HepG2 (cell line): ENCODE data around the gene CCDC85C. TPM values are rescaled to one million over a fixed set of nuclear protein-coding genes. Genes with fewer than 3 reads are reported as not detected.

Source experiments
- FOXA1 ChIP-seq, 2 experiments: fragments of 450-650 bp in 1 of 2; sonication (generic) in 1 of 2; formaldehyde crosslinking in 1 of 2; IDR thresholded peaks; 2 replicates each; pipeline versions ENCODE4 v1.4.0 to v1.6.1; 2016 to 2020; ENCODE audit warnings: missing genetic modification reagents in 1 of 2
- MAX ChIP-seq: IDR thresholded peaks from 2 replicates; pipeline ENCODE4 v1.6.1; 2012; ENCODE audit warnings: inconsistent platforms
- NFE2L1 ChIP-seq: sonication (generic); formaldehyde crosslinking; IDR thresholded peaks from 2 replicates; pipeline ENCODE4 v1.4.0; 2020; ENCODE audit warnings: missing genetic modification reagents, mild to moderate bottlenecking, borderline replicate concordance
- NR2F6 ChIP-seq, 2 experiments: IDR thresholded peaks; 2 replicates each; pipeline ENCODE4 v1.6.1; 2016; ENCODE audit warnings: antibody characterized with exemption in 1 of 2, mild to moderate bottlenecking in 1 of 2
- PATZ1 ChIP-seq: sonication (generic); formaldehyde crosslinking; IDR thresholded peaks from 2 replicates; pipeline ENCODE4 v1.4.0; 2020; ENCODE audit warnings: missing genetic modification reagents
- PHF5A ChIP-seq: IDR thresholded peaks from one replicate; pipeline ENCODE4 v1.6.1; 2018; ENCODE audit warnings: low read depth, missing genetic modification reagents; ENCODE audit not compliant: unreplicated experiment
- PHF8 ChIP-seq: sonication (generic); formaldehyde crosslinking; IDR thresholded peaks from 2 replicates; pipeline ENCODE4 v1.5.0; 2020; ENCODE audit warnings: missing genetic modification reagents
- SATB2 ChIP-seq: sonication (generic); formaldehyde crosslinking; IDR thresholded peaks from 2 replicates; pipeline ENCODE4 v1.5.0; 2020; ENCODE audit warnings: missing genetic modification reagents
- SP5 ChIP-seq: IDR thresholded peaks from 2 replicates; pipeline ENCODE4 v1.6.1; 2016; ENCODE audit warnings: low read depth, borderline replicate concordance
- SPEN ChIP-seq: sonication (generic); formaldehyde crosslinking; IDR thresholded peaks from 2 replicates; pipeline ENCODE4 v1.5.1; 2020; ENCODE audit warnings: low read depth, mild to moderate bottlenecking, missing genetic modification reagents
- TRIM24 ChIP-seq: sonication (generic); formaldehyde crosslinking; IDR thresholded peaks from 2 replicates; pipeline ENCODE4 v1.8.0; 2022; ENCODE audit warnings: mild to moderate bottlenecking, missing genetic modification reagents
- ZBTB33 ChIP-seq: sonication (generic); formaldehyde crosslinking; IDR thresholded peaks from 2 replicates; pipeline ENCODE4 v1.4.0; 2020; ENCODE audit warnings: missing genetic modification reagents
- ZBTB38 ChIP-seq: sonication (generic); formaldehyde crosslinking; IDR thresholded peaks from 2 replicates; pipeline ENCODE4 v1.5.1; 2020; ENCODE audit warnings: mild to moderate bottlenecking, missing genetic modification reagents
- ZFY ChIP-seq: sonication (generic); formaldehyde crosslinking; IDR thresholded peaks from 2 replicates; pipeline ENCODE4 v1.4.0; 2020; ENCODE audit warnings: missing genetic modification reagents
- ZMYM3 ChIP-seq: sonication (generic); formaldehyde crosslinking; IDR thresholded peaks from 2 replicates; pipeline ENCODE4 v1.5.1; 2020; ENCODE audit warnings: mild to moderate bottlenecking, missing genetic modification reagents
- ZNF274 ChIP-seq: sonication (generic); formaldehyde crosslinking; IDR thresholded peaks from 2 replicates; pipeline ENCODE4 v1.5.1; 2020; ENCODE audit warnings: mild to moderate bottlenecking, missing genetic modification reagents
- ZNF331 ChIP-seq: sonication (generic); formaldehyde crosslinking; IDR thresholded peaks from 2 replicates; pipeline ENCODE4 v1.4.0; 2020; ENCODE audit warnings: missing genetic modification reagents
- ZNF350 ChIP-seq: sonication (generic); formaldehyde crosslinking; IDR thresholded peaks from 2 replicates; pipeline ENCODE4 v1.4.0; 2020; ENCODE audit warnings: mild to moderate bottlenecking, low read depth, missing genetic modification reagents, borderline replicate concordance
- ZNF510 ChIP-seq: sonication (generic); formaldehyde crosslinking; IDR thresholded peaks from 2 replicates; pipeline ENCODE4 v1.4.0; 2020; ENCODE audit warnings: low read depth, mild to moderate bottlenecking, missing genetic modification reagents
- ZNF768 ChIP-seq: sonication (generic); formaldehyde crosslinking; IDR thresholded peaks from 2 replicates; pipeline ENCODE4 v1.4.0; 2020; ENCODE audit warnings: missing genetic modification reagents
- ZNF781 ChIP-seq: sonication (generic); formaldehyde crosslinking; IDR thresholded peaks from 2 replicates; pipeline ENCODE4 v1.5.1; 2020; ENCODE audit warnings: borderline replicate concordance, mild to moderate bottlenecking, missing genetic modification reagents; ENCODE audit errors: not compliant biosample characterization
- ZSCAN25 ChIP-seq: sonication (generic); formaldehyde crosslinking; IDR thresholded peaks from 2 replicates; pipeline ENCODE4 v1.8.0; 2022; ENCODE audit warnings: mild to moderate bottlenecking, missing genetic modification reagents
- polyA plus RNA-seq, 8 experiments: library from polyadenylated mRNA; depleted of rRNA in 3 of 8; stranded (reverse) in 7 of 8; unstranded in 1 of 8; fragments of >200 nt; fragmentation: Illumina TruSeq in 4 of 8; extraction: Trizol in 4 of 8; gene quantifications; 2 replicates each; pipeline versions ENCODE4 v1.2.1 to v1.2.3, GENCODE V29; 2011 to 2016; ENCODE audit warnings: low read depth in 4 of 8, missing spikeins in 1 of 8, mixed read lengths in 1 of 8; ENCODE audit not compliant: insufficient read depth in 1 of 8
- total RNA-seq, 5 experiments: library from RNA; depleted of rRNA; stranded (reverse); fragments of >200 nt; fragmentation: Illumina TruSeq; extraction: Trizol; gene quantifications; 2 replicates each; pipeline ENCODE4 v1.2.3, GENCODE V29; 2016; ENCODE audit warnings: low read depth in 1 of 5
- TF ChIP-seq, protein P1 (sequence below): sonication (generic); formaldehyde crosslinking; IDR thresholded peaks from 2 replicates; pipeline ENCODE4 v1.5.0; 2020; ENCODE audit warnings: mild to moderate bottlenecking, missing genetic modification reagents

CCDC85C gene
- total and polyA plus RNA-seq, 2 of the 13 experiments (the other 11 are each of a cell fraction or from before 2014, with no cell fraction given) = 18.8 to 43.8 TPM

DNA sequence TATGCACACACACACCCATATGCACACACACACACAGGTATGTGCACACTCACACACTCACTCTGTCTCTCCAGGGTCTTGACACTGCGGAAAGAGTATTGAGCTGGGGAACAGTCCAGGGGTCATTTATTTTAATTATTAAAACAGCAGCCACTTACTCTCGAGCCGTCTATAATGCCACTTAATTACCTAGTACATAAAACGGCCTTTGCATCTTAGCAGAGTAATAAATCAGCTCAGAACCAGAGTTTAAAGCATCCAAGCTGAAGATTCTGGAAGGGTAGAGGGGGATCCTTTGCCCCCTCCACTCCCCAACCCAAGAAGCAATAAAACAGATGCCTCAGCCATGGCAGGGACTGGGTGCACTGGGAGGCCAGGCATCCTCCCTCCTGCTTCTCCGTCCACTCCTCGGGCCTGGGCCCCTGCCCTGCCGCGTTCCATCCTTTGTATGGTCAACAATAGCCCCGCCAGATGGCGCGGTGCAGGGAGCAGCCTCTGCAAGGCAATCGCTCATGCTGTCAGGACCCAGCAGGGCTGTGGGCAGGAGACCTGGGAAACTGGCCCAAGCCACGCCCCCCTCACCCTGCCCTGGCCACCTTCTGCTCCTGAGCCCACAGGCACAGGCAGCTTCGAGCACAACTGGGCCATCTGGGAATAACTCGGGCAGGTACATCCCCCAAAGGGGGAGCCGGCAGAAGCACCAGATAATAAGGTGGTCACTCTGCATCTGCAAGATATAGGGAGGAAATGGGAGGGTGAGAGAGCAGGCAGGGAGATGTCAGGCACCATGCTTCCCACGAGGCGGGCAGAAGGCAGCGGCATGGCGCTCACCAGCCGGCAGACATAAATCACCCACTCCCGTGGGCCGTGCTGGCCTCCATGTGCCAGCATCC, 40.9 kb downstream of the CCDC85C start (continued):
- TF ChIP-seq NFE2L1 = no peak
- peak; percentile 49; the same call in 1 of the 2 replicates for TF ChIP-seq ZFY (CRISPR knock-in tag)
- TF ChIP-seq SPEN (CRISPR knock-in tag) = peak; percentile 66
- no peak for TF ChIP-seq ZNF510 (CRISPR knock-in tag)
- peak; percentile 43; the same call in 1 of the 2 replicates for TF ChIP-seq ZNF768 (CRISPR knock-in tag)
- peak; percentile 60 for TF ChIP-seq PATZ1 (CRISPR knock-in tag)
- TF ChIP-seq ZBTB33 = peak; percentile 73
- TF ChIP-seq MAX = peak; percentile 73
- peak; percentile 39; the same call in 1 of the 2 replicates for TF ChIP-seq SP5 (CRISPR knock-in tag)
- TF ChIP-seq ZNF331 (CRISPR knock-in tag) = peak; percentile 85; the same call in 1 of the 2 replicates
- TF ChIP-seq, protein P1, sequence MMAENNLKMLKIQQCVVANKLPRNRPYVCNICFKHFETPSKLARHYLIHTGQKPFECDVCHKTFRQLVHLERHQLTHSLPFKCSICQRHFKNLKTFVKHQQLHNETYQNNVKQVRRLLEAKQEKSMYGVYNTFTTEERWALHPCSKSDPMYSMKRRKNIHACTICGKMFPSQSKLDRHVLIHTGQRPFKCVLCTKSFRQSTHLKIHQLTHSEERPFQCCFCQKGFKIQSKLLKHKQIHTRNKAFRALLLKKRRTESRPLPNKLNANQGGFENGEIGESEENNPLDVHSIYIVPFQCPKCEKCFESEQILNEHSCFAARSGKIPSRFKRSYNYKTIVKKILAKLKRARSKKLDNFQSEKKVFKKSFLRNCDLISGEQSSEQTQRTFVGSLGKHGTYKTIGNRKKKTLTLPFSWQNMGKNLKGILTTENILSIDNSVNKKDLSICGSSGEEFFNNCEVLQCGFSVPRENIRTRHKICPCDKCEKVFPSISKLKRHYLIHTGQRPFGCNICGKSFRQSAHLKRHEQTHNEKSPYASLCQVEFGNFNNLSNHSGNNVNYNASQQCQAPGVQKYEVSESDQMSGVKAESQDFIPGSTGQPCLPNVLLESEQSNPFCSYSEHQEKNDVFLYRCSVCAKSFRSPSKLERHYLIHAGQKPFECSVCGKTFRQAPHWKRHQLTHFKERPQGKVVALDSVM (CRISPR knock-in tag) = peak; percentile 38; the same call in 1 of the 2 replicates
- no peak for TF ChIP-seq TRIM24 (CRISPR knock-in tag)
- TF ChIP-seq ZNF781 (CRISPR knock-in tag) = peak; percentile 20
- TF ChIP-seq ZBTB38 (CRISPR knock-in tag) = peak; percentile 79; the same call in 1 of the 2 replicates
- TF ChIP-seq PHF5A (CRISPR knock-in tag) = peak; percentile 37
- peak; percentile 69; the same call in 1 of the 2 replicates for TF ChIP-seq ZMYM3 (CRISPR knock-in tag)
- peak; percentile 63; the same call in 1 of the 2 replicates for TF ChIP-seq ZNF350 (CRISPR knock-in tag)
- peak; percentile 46; the same call in 1 of the 2 replicates for TF ChIP-seq ZNF274 (CRISPR knock-in tag)
- TF ChIP-seq NR2F6 (IDR thresholded peaks at IDR 0.05) = no peak
- TF ChIP-seq NR2F6 (CRISPR knock-in tag; IDR thresholded peaks at IDR 0.05) = peak; percentile 80
- TF ChIP-seq PHF8 = no peak
- TF ChIP-seq ZSCAN25 (CRISPR knock-in tag) = peak; percentile 87; the same call in 1 of the 2 replicates
- TF ChIP-seq SATB2 = no peak
- no peak for TF ChIP-seq FOXA1 (IDR thresholded peaks at IDR 0.05)
- TF ChIP-seq FOXA1 (CRISPR knock-in tag; IDR thresholded peaks at IDR 0.05) = peak; percentile 63
